Measurements from ENCODE around the gene SCMH1. TPM values are rescaled to one million over a fixed set of nuclear protein-coding genes. Genes with fewer than 3 reads are reported as not detected.
A peak's percentile ranks its signal among the peaks of the same experiment; 100 is the strongest.

SCMH1 gene
- total RNA-seq, 1 experiment from 2014 or later = 21.1 TPM

DNA sequence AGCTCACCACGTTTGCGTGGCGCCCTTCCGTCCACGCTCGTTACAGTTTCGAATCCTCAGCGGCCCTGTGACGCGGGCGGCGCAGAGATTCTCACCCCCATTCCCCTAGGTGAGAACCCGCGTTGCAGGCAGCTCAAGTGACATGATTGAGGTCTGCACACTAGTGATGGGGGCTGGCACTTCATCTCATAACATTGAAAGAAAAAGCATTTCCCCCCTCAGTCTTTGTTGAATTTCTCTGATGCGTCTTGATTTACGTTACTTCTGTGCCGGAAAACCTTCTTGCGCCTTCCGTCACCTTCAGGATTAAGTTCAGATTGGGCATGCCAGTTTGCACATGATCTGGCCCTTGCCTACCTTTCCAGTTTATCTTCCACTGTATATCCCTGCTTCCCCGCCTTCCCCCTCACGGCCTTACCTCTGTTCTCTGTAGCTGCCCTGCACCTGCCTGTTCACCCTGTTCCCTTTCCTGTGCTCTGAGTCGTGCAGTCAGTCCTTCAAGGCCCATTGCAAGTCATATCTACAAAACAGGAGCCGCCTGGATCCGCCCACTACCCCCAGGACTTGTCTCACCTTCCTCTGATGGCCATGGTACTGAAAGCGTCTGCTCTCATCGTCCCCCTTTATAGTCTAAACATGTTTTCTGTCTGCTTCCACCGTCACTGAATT, 261.5 kb downstream of the SCMH1 start:
- peaks cover 8% of the 10 kb centered on the region for H3K36me3 ChIP-seq (replicated peaks; ENCODE audit: control insufficient read depth, insufficient read depth, low read length)
- DNase-seq = peak; percentile 62
- no peaks in the 10 kb centered on the region; the same call in 1 of the 2 replicates for H3K27me3 ChIP-seq (ENCODE audit: control insufficient read depth, insufficient read depth, low read length)
- peak overlapping the region; percentile 77 for H3K4me3 ChIP-seq (ENCODE audit: insufficient read depth, low read depth, low read length)

DNA sequence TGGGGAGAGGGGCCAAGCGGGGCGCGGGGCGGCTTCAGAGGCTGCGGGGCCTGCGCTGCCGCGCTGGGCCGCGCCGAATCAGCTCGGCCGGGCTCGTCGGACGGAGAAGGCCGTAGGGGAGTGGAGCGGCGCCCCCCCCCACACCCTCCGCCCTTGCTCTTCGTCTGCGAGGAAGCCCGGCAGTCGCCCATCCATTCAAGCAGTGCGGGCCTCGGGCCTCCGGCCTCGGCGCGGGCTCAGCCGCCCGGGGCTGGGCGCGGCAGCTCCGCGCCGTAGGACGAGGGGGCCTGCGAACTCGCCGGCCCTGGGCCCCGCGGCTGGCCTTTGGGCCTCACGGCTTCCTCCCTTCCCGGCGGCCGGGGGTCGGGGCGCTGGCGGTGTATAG, 262.0 kb downstream of the SCMH1 start:
- Histone ChIP-seq H3K27me3 (ENCODE audit: control insufficient read depth, insufficient read depth, low read length) (no peaks in the 10 kb centered on the region; the same call in 1 of the 2 replicates), H3K36me3 (replicated peaks; ENCODE audit: control insufficient read depth, insufficient read depth, low read length) (peaks cover 3% of the 10 kb centered on the region), H3K4me3 (ENCODE audit: insufficient read depth, low read depth, low read length) (peak overlapping the region; percentile 77)
- no peak for DNase-seq

DNA sequence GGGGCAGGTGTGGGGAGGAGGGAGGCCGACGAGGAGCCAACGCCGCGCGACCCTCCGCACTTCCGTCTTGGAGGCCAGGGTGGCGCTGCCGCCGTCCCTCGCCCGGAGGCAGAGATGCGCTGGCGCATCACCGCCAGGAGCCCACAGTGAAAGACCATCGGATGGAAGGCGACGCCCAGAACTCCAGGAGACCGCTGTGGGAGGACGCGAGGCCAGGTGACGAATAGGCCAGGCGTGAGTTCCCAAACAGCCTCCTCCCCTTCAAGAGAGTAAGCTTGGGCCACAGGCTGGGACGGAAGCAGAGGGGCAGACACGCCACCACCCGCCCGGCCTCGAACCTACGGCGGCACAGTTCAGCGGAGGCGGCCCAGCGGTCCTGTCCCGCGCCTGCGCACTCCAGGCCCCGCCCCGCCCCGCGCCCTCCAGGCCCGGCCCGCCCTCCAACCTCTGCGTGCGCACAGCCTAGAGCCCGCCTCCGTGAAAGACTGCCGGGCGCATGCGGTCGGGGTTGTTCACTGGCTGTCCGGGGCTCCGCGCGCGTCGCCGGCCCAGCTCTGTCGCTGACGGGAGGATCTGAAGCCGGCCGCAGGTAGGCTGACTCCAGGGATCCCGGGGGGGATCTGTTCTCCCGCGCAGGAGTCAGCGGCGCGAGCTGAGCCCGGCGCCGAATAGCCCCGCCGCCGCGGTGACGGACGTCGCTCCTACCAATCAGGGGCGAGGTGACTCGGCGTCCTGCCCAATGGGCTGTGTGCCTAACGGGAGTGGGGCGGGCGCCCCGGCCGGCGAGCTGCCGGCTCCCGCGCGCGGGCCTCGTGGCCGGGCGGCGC, 262.7 kb downstream of the SCMH1 start, which contains the start of gene CTPS1:
Gene CTPS1 (plus strand): TSS at position 456 of the 827 bp plus-strand sequence. CDS start 3,595 bp downstream, outside the sequence.
- peak; percentile 99 for DNase-seq
- H3K4me3 ChIP-seq (ENCODE audit: insufficient read depth, low read depth, low read length) = peak within 1 kb of the TSS; percentile 77
- H3K27me3 ChIP-seq (ENCODE audit: control insufficient read depth, insufficient read depth, low read length) = no peaks in the 10 kb centered on the region; the same call in 1 of the 2 replicates
- H3K36me3 ChIP-seq (replicated peaks; ENCODE audit: control insufficient read depth, insufficient read depth, low read length) = no peaks in the 10 kb centered on the region; the same call in 1 of the 2 replicates

DNA sequence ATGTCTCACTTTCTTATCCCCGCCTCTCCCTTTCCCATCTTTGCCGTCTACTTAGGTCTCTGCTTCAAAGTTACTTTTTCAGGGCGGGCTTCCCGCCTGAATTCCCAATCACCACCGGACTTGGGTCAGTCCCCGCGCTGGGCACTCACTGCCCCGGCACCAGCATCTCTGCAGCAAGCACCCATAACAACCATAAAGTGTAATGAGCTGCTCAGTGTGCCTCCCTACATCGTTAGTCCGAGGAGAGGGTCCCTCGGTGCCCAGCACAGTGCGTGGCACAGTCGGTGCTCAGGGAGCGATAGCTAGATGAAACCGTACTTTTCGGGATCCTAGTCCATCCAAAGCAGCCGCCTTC, 263.2 kb downstream of the SCMH1 start:
- no peaks in the 10 kb centered on the region; the same call in 1 of the 2 replicates for H3K27me3 ChIP-seq (ENCODE audit: control insufficient read depth, insufficient read depth, low read length)
- DNase-seq = no peak
- H3K4me3 ChIP-seq (ENCODE audit: insufficient read depth, low read depth, low read length) = peak overlapping the region; percentile 77
- H3K36me3 ChIP-seq (replicated peaks; ENCODE audit: control insufficient read depth, insufficient read depth, low read length) = no peaks in the 10 kb centered on the region; the same call in 1 of the 2 replicates

DNA sequence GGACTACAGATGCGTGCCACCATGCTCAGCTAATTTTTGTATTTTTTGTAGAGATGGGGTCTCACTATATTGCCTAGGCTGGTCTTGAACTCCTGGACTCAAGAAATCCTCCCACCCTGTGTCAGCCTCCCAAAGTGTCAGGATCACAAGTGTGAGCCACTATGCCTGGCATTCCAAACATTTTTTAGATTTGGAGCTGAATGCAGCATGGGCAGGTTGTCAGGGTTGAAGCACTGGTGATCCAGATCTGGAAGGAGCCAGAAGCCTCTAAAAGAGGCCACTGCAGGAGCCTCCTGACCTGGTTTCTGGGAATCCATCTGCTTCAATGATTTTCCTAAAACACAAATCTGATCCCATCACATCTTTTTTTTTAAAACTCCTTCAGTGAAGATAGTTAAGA, 264.4 kb downstream of the SCMH1 start:
- no peak for DNase-seq
- H3K4me3 ChIP-seq (ENCODE audit: insufficient read depth, low read depth, low read length) = no peak overlapping the region
- no peaks in the 10 kb centered on the region for H3K36me3 ChIP-seq (replicated peaks; ENCODE audit: control insufficient read depth, insufficient read depth, low read length)
- H3K27me3 ChIP-seq (ENCODE audit: control insufficient read depth, insufficient read depth, low read length) = no peaks in the 10 kb centered on the region; the same call in 1 of the 2 replicates

Other genes with a start within 250 kb of the SCMH1 start
- 0.30 TPM in 1 of 2 replicates, not detected in the other for gene SLFNL1, start 220.6 kb downstream of the SCMH1 start, total RNA-seq (2014; rRNA removed; shearing (Covaris generic))
- gene FOXO6, start 119.1 kb upstream of the SCMH1 start, total RNA-seq (2014; rRNA removed; shearing (Covaris generic)) = 0.97 and 1.00 TPM in 2 replicates
- 0.55 and 0.81 TPM in 2 replicates for gene EDN2, start 242.4 kb upstream of the SCMH1 start, total RNA-seq (2014; rRNA removed; shearing (Covaris generic))